GM18526 (cell line): ENCODE results near the gene STAC2.

ENCODE experiments used
- POLR2A ChIP-seq: IDR thresholded peaks from 3 replicates; pipeline ENCODE4 v1.6.1; 2011; ENCODE audit not compliant: insufficient read length; ENCODE audit errors: extremely low read depth

Gene STAC2

DNA sequence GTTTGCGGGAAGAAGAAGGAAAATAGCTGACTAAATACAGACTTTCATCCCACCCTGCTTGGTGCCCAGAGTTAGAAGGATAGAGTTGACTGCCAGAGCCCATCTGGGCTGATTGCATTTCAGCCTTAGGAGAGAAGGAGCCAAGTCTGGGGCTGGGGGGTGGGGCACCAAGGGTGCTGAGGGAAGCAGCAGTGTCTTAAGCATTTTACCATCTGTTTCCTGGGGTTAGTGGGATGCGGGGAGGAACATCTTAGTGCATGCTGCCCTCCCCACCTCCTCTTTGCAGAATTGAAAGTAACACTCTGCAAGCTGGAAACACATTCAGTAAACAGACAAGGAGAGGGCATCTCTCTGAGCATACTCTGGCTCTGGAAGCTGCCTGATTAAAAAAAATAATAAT is 58.3 kb downstream of the STAC2 start:
- no peak for TF ChIP-seq POLR2A

GRCh38 chr17:39166437-39167335 is 59.1 kb downstream of the STAC2 start:
- no peak for TF ChIP-seq POLR2A

GRCh38 chr17:39165841-39166349 is 59.9 kb downstream of the STAC2 start, which contains the start of gene ARL5C:
Gene ARL5C, minus strand, starts transcription at chr17:39166161. Its CDS starts 401 bp downstream, at chr17:39165760.
- TF ChIP-seq POLR2A = no peak

GRCh38 chr17:39165178-39165840 is 60.4 kb downstream of the STAC2 start:
- no peak for TF ChIP-seq POLR2A

DNA sequence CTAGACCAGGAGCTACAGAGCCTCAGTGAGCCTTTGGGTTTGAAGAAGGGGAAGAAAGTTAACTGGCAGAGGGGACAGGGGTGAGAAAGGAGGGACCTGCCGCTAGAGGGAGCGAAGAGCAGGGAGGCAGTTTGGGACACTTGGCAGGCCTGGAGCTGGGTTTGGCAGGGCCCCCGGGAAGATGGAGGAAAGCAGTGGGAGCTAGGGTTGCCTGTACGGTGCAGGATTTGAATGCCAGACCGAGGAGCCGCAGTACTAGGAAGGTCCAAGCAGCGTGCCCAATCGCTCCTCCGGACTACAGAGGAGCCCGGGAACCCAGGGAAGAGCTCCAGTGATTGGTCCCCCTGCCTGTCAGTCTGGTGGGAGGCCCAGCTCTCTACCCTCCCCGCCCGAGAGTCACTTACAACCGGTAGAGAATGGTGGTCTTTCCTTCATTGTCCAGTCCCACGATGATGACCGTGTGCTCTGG is 61.0 kb downstream of the STAC2 start:
- TF ChIP-seq POLR2A = no peak

DNA sequence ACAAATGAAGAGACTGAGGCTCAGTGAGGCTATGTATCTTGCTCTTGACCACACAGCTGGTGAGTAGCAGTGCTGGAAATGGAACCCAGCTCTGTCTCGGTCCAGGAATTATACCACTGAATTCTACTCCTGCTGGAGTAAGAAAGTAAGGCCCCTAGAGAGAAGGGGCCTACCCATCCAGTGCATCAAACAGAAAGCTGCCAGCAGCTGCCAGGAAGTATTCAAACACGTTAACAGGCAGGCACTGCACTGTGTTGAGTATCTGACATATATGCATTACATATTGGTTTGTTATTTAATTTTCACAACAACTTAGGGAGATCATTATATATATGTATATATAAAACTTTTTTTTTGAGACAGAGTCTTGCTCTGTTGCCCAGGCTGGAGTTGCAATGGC is 63.8 kb downstream of the STAC2 start:
- TF ChIP-seq POLR2A = no peak
